Measurements from ENCODE around the gene CYTIP.

DNA sequence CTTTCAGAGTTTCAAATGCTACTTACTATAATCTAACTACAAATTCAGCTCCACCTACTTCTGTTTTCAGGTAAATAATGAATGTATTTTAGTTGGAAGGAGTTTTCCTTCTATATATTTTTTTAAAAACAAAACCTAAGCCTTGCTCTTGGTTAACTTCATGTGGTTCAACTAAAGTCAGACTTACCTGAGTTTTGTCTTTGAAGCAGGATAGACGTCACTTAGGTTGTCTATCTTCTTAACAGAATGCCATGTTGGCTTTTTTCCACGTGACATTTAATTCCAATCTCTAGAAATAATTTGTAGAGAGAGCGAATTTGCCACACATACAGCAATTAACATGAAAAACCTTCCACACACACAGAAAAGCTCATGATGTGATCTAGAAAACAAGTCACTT lies 43.9 kb upstream of the CYTIP start:
- no peak for TF ChIP-seq EZH2 (IDR thresholded peaks at IDR 0.05)
- TF ChIP-seq EZH2phosphoT487 (IDR thresholded peaks at IDR 0.05), result no peak
- TF ChIP-seq CTCF (IDR thresholded peaks at IDR 0.05), result no peak
